PC-3 (cell line): ENCODE results near the gene GPC6.

Experiments used
- EZH2 ChIP-seq: fragments of 300-600 bp; sonication (generic); IDR thresholded peaks from one replicate; pipeline ENCODE4 v1.6.1; 2017; ENCODE audit warnings: antibody characterized with exemption, mild to moderate bottlenecking, low read length; ENCODE audit not compliant: unreplicated experiment
- EZH2phosphoT487 ChIP-seq: fragments of 300-600 bp; sonication (generic); IDR thresholded peaks from 2 replicates; pipeline ENCODE4 v1.6.1; 2018; ENCODE audit warnings: mild to moderate bottlenecking, antibody characterized with exemption, low read length, borderline replicate concordance
- TF ChIP-seq, protein P1 (sequence below): fragments of 300-600 bp; sonication (generic); conservative IDR thresholded peaks from 2 replicates; pipeline ENCODE4 v1.5.1; 2017; ENCODE audit warnings: antibody characterized with exemption, low read depth, mild to moderate bottlenecking, low read length

GRCh38 chr13:94394723-94395122 lies 1168.1 kb downstream of the GPC6 start:
- TF ChIP-seq, protein P1, sequence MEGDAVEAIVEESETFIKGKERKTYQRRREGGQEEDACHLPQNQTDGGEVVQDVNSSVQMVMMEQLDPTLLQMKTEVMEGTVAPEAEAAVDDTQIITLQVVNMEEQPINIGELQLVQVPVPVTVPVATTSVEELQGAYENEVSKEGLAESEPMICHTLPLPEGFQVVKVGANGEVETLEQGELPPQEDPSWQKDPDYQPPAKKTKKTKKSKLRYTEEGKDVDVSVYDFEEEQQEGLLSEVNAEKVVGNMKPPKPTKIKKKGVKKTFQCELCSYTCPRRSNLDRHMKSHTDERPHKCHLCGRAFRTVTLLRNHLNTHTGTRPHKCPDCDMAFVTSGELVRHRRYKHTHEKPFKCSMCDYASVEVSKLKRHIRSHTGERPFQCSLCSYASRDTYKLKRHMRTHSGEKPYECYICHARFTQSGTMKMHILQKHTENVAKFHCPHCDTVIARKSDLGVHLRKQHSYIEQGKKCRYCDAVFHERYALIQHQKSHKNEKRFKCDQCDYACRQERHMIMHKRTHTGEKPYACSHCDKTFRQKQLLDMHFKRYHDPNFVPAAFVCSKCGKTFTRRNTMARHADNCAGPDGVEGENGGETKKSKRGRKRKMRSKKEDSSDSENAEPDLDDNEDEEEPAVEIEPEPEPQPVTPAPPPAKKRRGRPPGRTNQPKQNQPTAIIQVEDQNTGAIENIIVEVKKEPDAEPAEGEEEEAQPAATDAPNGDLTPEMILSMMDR: no peak
- TF ChIP-seq EZH2phosphoT487: no peak
- no peak for TF ChIP-seq EZH2
